Measurements from ENCODE around the gene OTUB2.

OTUB2 gene

DNA sequence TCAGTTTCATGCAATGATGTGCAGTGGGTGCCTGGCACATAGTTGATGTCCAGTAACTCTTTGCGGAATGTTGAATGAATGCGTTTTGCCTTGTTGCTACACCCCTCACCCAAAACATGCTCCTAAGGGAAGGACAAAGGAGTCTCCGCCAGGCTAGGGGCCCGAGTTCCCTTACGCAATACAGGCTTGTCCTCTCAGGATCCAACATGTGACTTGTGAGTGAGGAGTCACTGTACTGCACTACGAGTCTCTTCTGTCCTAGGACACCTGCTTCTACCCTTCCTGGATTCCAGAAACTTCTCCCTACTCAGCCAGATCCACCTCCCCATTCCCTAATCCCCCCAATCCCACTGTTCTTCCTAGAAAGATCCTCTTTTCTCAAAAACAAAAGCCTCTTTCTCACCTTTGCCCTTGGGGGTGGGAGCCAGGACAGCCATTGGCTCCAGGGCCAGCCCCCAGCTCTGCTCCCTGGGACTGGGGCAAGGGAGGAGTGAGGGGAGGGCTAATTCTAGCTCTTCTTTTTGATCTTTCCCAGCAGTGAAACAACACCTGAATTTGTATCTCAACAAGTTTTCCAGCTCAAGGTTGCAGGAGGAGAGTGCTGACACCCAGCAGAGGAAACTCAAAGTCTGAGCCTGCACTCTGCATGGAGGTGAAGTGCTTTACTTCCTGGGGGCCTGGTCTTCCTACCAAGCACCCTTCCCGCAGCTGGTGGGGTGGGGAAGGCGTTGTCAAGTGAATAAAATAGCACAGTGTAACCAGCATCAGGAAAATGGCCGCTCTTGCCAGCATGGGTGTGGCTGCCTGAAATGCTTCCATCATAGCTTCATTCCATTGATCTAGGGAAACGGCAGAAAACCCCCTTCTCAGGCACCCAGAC, 3.4 kb upstream of the OTUB2 start:
- no peak for FAIRE-seq

DNA sequence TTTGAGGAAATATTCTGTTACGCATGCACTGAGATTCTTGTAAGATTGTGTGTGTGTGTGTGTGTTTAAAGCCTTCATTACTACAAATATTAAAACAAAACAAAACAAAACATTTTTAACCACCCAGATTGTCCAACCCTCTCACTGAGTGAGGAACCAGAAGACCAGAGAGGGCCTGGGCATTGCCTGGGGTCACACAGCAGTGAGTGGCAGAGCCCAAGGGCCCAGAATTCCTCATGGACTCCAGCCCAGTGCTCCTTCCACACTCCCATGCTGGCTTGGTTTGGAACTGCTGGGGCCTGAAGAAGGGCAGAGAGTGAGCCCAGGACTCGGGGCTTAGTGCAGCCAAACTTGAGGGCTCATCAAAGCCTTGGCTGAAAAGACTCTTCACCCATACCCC, 1.6 kb upstream of the OTUB2 start:
- FAIRE-seq: no peak

DNA sequence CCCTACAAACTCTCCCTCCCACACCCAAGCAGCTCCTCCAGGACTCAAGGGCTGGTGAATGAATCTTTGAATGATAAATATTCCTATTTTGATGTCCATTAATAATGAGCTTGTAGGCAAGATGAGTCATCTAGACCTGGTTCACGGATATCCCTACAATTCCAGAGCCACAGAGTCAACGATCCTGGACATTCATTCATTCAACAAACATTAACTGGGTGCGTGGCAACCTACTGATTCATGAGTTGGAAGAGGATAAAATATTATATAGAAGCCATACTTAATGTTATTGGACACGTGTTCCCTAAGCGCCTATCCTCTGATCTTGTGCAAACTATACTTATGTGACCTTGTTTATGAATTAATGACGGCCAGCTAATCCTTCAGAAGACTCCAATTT, 420 bp upstream of the OTUB2 start:
- no peak for FAIRE-seq

DNA sequence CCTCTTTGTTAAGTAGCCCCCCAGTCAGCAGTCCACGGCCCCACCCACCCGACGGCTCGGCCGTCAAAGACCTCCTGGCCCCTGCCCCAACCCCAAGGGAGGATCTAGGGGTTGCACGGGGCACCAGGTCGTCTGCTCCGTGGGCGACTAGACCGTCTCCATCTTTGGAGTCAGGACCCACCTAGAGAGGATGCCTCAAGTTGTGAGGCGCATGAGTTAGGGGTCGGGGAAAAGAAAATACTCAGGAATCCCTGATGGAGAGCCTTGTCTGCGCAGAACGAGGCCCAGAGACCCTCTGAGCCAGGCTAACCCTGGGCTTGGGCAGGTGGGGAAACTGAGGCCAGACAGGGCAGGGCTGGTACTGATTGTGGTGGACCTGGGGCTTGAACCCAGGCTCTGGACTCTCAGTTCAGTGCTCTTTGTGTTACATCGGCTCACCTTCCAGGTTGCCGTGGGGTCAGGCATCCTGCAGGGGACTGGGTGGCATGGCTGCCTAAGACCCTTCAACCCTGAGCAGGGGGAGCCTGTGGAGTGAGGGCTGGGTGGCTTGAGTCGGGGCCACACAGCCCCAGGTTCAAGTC, 839 bp downstream of the OTUB2 start:
- FAIRE-seq: no peak

DNA sequence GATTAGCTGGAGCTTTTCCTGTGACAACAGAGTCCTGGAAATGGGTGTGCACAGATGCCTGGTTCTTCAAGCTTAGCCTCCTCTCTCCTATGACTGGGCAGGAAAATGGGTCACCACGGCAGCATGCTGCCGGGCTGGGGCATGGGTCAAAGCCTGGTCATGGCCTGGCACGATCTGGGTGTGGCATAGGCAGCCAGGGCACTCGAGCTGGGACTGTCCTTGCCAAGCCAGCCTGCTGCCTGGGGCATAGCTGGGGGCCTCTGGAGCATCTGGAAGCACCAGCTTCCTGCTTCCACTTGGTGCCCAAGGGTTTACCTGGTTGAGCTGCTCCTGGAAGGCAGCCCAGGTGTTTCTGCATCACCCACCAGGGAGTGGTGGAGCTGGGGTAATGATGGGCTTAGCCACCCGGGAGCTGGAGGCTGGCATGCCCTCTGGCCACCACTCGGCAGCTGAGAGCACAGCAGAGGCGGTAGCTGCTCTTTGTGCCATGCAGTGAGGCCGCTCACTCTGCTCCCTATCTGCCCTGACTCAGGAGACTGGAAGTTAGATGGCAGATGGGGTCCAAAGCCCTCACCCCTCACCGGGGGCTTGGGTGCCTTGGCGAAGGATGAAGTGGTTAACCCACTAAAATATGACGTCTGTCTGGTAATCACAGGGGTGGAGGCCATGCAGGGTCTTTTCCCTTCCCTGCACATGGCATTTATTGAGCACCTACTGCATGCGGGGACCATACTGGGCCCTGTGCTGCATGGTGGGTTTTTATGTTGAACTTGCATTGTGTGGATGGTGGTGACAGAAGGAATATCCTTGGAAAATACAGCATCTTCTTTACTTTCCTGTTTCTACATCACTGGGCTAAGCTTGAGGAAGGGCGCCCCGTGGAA, 1.7 kb downstream of the OTUB2 start:
- FAIRE-seq: no peak

DNA sequence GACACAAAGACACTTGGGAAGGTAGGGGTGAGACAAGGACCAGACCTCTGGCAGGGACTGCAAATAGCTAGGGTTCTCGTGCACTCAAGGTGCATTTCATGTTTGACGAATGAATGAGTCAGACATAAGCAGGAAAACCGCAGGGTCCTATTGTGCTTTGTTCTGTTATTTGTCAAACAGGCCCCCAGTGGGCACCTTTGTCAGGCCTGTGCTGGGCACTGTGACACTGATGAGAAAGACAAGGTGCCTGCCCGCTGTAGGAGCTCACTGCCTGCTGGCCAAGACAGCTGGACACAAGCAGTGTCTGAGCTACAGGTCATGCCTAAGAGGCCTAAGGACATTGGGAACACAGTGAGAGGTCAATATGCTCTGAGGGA, 2.3 kb downstream of the OTUB2 start:
- no peak for FAIRE-seq

DNA sequence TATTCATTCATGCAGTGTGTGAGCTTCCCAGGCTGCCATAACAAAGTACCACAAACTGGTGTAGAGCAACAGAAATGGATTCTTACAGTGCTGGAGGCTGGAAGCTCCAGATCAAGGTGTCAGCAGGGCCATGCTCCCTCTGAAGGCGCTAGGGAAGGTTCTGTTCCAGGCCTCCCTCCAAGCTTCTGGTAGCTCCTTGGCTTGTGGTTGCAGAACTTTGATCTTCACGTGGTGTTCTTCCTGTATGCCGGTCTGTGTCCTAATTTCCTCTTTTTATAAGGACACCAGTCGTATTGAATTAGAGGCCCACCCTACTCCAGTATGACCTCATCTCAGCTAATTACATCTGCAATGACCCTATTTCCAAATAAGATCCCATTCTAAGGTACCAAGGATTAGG, 3.1 kb downstream of the OTUB2 start:
- FAIRE-seq: no peak

DNA sequence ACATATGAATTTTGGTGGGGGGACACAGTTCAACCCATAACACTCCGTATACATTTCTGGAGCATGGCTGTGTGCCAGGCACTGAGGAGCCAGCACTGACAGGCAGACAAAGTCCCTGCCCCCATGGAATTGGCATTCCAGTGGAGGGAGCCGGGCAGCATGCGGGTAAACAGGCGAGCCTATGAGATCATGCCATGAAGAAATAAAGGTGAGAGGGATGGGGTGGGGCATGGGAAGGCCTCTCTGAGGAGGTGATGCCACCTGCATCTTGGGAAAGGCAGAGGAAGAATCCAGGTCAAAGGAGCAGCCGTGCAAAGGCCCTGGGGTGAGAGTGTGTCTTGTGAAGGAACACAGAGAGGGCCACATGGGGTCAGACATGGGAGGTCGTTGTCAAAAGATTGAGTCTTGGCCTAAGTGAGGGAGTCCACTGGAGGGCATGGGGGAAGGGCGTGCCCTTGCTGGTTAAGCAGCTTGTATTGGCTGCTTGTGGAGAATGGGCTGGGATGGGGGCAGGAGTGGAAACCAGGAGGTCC, 3.6 kb downstream of the OTUB2 start:
- no peak for FAIRE-seq

DNA sequence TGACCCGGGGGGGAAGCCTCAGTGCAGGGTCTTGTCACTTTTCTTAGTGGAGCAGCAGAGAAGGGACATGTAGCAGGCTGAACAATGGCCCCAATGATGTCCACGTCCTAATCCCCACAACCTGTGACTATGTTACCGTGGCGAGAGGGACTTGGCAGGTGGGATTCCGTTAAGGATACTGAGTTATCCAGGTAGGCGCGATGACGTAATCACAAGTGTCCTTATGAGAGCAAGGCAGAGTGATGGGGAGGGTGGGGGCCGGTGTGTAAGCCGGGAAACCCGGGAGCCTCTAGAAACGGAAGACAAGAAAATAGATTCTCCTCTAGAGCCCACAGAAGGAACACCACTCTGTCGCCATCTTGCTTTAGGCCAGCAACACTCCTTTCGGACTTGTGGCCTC, 4.4 kb downstream of the OTUB2 start:
- no peak for FAIRE-seq

DNA sequence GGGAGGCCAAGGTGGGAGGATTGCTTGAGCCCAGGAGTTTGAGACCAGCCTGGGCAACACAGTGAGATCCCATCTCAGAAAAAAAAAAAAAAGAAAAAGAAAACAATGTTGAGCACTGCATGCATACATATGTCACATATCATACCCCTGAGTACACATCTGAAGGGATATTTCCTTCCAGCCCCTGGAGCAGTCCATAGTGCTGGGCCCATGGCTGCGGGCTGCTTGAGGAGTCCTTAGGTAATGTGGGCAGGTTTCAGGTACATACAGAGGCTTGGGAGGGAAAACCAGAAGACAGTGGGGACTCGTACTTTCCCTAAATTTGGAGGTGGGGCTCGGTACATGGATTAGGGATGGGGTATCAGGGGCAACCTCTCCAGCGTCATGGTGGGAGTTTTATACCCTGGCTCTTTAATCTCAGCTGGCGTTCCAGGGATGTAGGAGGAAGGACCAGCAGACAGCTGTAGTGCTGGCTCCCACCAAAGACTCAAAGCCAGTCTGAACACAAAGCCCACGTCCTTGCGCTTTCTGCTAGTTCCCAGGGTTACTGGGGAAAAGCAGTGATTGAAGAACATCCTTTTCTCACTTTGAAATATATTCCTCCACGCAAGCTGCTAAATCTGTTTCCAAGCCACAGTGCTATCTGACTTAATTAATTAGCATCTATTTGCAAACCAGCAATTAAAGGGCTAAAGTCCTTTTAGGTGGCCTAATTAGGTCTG, 5.2 kb downstream of the OTUB2 start:
- no peak for FAIRE-seq

DNA sequence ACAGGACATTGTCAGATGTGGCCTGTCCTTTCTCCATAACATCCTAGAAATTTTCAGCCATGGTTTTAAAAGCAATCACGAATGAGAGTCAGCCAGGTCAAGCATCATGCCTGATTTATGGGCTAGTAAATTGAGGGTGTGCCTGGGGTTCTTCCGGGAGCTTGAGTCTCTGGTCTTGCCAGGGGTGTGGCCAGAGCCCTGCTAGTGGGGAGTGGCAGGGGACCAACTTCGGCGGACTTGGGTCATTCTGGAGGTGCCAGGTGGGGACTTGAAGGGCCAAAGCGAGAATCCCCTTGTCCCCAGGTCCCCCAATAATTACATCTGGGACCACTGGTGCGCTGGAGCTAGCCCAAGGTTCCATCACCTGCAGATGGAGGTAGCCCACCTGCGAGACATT, 5.7 kb downstream of the OTUB2 start:
- no peak for FAIRE-seq

DNA sequence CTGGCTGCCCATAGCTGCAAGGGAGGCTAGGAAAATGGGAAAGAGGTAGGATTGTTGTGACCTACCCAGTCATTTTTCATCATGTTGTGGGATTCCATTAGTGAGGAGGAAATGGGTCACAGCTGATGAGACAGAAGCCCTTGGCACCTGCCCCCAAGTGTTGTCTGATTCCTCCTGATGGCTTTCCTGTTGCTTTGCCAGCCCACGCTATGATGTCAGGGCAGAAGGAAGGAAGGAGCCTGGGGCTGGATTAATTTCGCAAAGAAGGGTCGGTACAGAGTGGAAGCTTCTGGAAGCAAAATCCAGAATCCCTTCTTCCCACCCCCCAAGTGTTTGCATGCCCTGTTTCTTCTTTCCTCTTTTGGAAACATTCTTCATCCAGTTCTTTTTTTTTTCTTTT, 8.7 kb downstream of the OTUB2 start:
- FAIRE-seq: no peak

DNA sequence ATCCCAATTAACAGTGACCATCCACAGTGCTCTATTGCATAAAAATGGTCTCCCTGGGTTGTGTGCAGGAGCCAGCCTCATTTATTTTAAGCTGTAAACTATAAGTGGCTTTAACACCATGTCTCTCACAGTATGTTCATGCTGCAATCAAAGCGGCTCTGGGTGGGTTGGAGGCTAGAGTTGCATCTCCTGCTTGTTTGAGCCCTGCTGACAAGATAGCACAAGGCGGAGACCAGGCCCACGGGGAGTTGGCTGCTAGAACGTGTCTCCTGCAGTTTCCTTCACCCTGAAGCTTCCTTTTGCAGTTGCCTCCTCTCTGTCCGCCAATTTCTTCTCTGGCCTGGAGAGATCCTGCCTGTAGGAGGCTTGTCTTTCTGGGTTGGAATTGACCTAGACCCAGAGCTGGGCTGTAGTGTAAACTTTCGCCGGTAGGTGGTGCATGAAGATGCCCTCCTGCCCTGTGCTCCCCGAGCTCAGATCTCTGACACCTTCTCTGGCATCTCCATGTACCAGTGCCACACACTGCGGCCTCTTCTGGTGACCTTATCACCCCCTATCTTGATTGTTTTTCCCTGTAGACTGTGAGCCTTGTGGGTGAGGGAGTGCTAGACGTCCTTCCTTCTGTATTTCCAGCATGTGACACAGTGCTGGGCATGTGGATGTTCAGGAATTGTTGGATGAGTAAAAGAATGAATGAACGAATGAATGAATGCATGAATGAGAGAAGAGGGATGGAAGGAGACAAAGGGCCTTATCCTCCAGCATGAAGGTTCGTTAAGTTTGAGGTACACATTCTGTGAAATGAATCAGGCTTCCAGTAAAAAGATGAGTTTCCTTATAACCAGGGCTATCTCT, 10.4 kb downstream of the OTUB2 start:
- peak; percentile 49 for FAIRE-seq

DNA sequence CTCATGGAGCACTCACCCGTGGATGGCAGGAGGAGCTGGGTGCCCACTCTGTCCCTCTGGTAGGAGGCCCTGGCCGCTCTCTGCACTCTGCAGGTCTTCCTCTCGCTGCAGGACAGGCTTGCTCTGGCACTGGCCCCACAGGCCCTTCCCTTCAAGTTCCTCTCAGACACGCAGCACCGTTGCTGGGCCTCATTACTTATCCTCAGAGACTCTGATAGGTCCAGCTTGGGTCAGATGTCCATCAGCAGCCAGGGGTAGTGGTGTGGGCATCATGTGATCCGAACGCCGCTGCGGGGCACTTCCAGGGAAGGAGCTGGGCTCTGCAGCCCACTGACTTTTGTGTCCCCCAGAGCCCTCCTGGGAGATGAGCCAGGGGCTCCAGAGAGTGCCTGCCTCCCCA, 11.8 kb downstream of the OTUB2 start:
- FAIRE-seq: no peak

DNA sequence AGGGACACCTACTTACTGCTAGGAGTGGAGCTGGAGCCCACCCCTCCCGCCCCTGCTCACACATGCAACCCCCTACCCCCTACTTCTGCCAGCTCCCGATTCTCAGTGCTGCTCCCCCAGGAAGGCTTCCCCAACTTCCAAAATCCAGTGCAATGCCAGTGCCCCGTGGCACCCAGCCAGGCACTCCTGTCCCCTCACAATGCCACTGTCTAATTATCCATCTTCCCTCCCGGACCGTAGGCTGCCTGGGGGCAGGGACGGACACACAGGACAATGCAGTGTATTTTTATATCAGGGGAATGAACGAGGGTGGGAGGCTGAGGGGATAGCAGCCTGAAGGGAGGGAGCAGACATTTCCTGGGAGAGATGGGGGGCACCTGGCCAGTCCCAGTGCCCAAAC, 12.4 kb downstream of the OTUB2 start:
- no peak for FAIRE-seq

DNA sequence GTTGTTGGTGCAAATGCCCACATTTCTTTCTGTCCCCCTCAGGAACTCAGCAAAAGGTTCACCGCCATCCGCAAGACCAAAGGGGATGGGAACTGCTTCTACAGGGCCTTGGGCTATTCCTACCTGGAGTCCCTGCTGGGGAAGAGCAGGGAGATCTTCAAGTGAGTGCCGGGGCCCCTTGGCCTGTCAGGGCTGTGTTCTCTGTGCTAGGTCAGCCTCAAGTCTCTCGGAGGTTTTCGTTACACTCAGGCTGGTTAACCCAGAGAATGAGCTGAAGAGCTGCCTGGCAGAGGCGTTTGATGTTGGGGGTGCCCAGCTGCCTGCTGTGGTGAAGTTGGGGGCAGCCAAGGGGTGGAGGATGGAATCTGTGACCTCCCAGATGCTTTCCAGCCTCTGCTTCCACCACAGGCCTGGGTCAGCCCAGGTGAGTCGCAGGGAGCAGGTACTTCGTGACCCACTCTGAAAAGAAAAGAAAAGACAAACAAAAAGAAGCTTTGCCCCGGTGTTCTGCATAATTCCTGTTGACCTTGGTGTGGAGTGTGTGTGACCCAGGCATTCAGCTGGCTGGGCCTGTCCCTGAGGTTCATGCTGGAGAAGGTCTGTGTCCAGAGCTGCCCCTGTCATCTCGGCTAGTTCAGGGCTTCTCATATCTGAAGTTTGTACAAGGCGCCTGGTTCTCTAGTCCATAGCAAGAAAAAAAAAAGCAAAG, 12.9 kb downstream of the OTUB2 start:
- no peak for FAIRE-seq

DNA sequence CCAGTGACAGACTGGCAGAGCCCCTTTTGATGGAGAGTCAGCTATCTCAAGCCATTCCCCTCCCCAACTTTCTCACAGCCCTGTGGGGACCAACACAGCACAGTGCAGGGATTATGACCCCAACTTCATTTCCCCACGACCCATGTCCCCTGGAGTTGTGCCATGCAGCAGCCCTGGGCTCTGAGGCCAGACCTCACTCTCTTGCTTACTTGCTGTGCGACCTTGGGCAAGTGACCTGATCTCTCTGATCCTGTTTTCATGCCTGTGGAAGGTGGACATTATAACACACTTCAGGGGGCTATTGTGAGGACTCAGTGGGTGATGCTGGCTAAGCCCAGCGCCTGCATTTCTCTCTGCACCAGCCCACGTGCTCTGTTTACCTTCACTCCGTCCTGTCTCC, 14.1 kb downstream of the OTUB2 start:
- no peak for FAIRE-seq

DNA sequence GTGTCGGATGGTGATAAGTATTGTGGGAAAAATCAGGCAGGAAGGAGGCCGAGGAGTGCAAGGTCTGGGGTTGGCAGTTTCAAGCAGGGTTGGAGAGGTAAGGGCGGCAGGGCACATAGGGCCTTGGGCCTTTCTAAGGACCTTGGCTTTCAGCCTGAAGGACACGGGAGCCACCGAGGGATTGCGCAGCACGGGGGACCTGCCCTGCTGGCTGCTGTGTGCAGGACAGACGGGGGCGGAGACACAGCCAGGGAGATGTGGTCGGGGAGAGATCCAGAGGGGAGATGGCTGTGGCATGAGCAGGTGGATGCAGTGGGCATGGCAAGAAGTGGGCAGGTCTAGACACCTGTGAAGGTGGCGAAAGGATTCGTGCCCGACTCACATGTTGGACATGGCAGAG, 14.7 kb downstream of the OTUB2 start:
- FAIRE-seq: no peak

DNA sequence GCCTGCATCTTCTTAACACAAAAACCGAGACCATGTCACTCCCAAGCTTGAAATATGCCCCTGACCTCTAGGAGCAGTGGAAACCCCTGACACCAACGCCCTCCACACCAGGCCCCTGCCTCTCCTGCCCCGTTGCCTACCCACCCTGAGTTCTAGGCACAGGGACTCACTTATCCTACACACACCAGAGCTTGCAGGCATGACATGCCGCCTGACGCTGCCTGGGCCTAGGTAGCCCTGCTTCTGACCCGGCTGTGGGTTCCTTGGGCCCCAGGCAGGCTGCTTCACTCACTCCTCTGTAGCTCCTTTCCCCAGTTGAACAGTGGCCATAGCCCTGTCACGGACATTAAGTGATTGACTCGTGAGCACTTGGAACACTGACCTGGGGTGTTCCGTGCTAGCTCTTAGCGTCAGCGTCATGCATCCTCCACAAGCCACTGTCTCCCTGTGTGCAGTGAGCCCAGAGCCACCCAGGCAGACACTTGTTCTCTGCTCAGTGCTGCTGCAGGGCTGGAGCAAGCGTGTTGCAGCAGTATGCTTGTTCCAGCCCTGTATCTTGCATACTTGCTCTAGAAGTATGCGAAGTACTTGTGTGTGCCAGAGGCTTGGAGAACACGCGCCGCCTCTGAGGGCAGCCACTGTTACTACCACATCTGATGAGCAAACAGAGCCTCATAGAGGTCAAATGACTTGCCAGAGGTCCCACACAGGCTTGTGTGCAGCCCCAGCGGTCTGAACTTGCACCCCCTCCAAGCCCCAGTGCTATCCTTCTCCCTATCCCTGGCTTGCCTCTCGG, 15.6 kb downstream of the OTUB2 start:
- FAIRE-seq: no peak

DNA sequence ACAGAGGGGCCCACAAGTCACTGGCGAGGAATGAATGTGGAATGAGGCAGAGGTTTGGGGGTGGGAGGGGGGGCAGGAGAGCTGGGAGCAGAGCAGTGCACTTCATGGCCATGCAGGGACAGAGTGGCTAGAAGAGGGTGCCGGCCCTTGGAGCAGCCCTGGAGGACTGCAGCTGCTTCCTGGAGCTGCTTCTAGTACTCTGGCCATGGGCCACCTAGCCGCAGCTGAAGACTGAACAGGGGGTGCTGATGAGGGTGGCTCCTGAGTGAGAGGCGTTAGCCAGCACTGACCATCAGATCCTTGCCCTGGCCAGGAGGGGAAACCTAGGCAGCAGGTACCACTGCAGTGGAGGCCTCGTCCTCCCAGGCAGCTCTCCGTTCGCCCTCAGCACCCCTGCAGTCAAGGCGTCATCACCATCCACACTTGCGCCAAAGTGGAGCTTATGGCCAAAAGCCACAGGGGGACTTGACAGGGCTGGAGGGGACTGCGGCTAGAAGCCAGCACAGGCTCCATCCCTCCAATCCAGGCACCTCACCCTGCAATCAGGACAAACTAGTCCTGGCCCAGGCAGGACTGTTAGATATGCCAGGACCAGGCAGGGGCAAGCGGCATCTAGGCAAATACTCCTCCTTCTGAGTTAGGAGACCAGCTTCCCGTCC, 16.4 kb downstream of the OTUB2 start:
- FAIRE-seq: no peak
